HEK293T (cell line): ENCODE data around the gene ZNF821.
"Not testable (repeated sequence)": the region's sequence is repeated elsewhere in the genome, so short reads cannot be mapped to it uniquely, and the experiment has no call there.

Source experiments
- ARNT ChIP-seq: fragments of 450-650 bp; IDR thresholded peaks from 2 replicates; pipeline ENCODE4 v1.6.1; 2017; ENCODE audit warnings: mild to moderate bottlenecking
- FOXK2 ChIP-seq: fragments of 450-650 bp; IDR thresholded peaks from 2 replicates; pipeline ENCODE4 v1.6.1; 2016; ENCODE audit warnings: mild to moderate bottlenecking
- HDGF ChIP-seq: fragments of 450-650 bp; IDR thresholded peaks from 2 replicates; pipeline ENCODE4 v1.6.1; 2017; ENCODE audit warnings: antibody characterized with exemption, borderline replicate concordance
- LEF1 ChIP-seq: fragments of 450-650 bp; IDR thresholded peaks from 2 replicates; pipeline ENCODE4 v1.6.1; 2017; ENCODE audit warnings: mild to moderate bottlenecking, borderline replicate concordance
- PKNOX1 ChIP-seq: fragments of 450-650 bp; IDR thresholded peaks from 2 replicates; pipeline ENCODE4 v1.6.1; 2016
- SP1 ChIP-seq: fragments of 450-650 bp; IDR thresholded peaks from 2 replicates; pipeline ENCODE4 v1.6.1; 2017
- TARDBP ChIP-seq: fragments of 450-650 bp; IDR thresholded peaks from 2 replicates; pipeline ENCODE4 v1.6.1; 2016
- ZNF384 ChIP-seq: fragments of 450-650 bp; IDR thresholded peaks from 2 replicates; pipeline ENCODE4 v1.6.1; 2016

- not testable (repeated sequence) for TF ChIP-seq PKNOX1, SP1, FOXK2, LEF1, TARDBP, ZNF384, ARNT, HDGF
These were observed 21.8 kb upstream of the ZNF821 start for GRCh38 chr16:71905765-71906164.
